NCI-H2227 (cell line): ENCODE results near the gene RABGAP1L.

Experiments
- DNase-seq: peaks from one replicate; lab custom pipeline; 2025; ENCODE audit not compliant: unreplicated experiment; lab: John Stamatoyannopoulos, UW

The RABGAP1L gene

DNA sequence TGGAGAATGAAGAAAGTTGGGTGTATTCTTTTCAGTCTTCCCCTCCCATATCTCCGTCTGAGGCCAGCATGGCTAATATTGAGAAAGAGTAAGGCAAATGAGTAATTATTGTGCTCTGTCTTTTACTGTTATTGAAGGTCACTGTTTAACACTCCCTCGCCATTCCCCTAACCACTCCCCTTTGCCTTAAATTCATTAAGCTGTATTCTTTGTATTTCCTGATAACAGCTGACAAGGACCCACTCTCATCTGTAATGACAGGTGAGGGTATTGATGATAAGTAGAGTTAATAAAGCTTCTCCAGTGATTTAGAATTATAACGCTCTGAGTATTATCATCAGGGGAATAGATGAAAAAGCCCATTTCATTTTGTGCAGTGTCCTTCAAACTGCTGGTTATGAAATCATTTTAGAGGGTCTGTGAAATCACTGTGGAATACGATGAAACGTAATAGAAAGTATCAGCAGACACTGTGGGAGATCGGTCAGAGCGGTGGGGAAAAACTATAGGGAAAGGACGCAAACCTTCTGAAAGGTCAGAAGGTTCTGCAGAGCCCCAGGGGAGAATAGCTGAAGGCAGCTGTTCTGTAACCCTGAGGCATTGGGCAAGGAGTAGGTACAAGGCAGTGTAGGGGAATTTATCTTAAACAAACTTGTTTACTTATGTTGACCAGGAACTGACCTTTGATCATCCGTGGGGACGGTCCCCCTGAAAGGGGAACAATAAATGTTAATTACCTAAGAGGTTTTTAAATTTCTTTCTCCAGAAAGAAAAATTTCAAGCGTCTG is 794.2 kb downstream of the RABGAP1L start:
- DNase-seq = peak; percentile 10

DNA sequence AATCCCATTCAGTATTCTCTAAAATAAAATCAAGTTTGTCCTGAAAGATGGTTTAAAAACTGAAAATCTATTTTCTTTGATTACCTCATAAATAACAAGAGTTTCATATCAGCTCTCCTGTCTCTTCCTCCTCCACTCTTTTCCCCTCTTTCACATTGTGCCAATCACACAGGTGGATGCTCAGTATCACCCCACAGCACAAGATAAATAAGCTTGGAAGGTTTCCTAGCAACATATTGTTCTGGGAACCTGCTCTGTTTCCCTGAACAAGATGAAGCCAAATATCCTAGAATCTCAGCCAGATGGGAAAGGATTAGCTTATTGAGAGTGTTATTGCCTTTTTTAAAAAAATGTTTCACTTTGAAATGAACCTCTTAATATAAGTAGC is 794.7 kb downstream of the RABGAP1L start:
- DNase-seq = peak; percentile 48

DNA sequence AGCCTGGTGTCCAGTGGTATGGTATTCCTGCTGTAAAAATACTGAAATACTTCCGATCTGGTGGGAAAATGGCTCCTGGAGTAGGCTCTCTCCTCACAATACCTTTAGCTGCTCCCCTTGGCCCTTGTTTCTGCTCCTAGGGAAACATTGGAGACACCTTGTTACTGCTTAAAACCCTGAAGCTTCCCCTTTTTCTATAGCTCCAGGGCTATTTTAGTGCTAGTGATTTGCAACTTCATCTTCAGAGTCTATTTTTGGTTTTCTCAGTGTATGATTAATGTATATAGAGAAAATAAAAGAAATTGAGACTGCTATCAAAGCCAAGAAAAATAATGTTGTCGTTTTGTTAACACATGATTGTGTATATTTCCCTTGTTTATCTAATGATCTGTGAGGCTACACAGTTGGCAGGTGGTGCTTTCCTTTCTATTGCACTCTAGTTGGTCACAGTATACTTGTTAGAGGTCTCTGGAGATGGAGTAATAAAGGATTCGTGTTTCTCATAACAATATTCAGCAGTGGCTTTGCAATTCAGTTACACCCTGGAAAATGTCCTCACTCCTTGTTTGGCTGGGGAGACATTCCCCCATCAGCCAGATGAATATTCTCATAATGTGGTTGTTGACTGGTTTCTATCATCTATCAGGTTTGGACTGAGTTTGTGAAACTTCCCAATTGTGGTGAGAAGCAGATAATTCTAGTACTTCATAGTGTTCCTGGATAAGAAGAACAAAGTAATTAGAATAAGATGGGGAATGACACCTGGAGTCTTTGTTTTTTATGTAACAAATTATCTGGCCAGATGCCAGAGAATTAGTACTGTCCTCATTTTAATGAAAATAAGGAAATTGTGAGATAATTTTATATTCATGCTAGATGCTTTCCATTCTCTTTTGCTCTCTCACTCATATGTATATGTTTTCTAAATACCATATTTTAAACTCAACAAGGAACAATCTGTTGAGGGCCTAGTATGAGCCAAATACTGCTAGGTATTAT is 795.6 kb downstream of the RABGAP1L start:
- no peak for DNase-seq

DNA sequence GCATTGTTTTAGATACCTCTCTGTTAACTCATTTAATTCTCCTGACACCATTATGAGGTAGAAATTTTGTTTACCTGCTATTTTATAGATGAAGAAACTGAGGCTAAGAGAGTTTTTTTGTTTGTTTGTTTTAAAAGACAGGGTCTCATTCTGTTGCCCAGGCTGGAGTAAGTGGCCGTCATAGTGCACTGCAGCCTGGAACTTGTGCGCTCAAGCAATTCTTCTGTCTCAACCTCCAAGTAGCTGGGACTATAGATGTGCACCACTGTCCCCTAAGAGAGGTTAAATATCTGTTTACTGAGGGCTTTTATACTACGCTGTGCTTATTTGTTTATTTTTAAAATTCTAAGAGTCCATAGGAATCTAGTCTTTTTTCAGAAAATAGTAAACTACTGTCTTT is 796.8 kb downstream of the RABGAP1L start:
- no peak for DNase-seq

DNA sequence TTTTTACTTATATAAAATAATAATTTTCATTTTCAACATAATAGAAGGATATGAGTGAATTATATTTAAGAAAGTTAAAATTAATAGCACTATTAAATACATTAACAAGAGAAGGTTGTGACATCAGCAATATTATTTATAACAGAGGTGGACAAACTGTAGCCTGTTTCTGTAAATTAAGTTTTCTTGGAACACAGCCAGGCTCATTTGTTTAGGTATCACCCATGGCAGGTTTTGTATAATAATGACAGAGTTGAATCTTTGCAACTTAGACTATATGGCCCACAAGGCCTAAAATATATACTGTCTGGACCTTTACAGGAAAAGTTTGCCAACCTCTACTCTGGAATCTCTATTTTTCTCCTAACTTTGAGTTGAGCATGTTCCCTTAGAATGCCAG is 797.7 kb downstream of the RABGAP1L start:
- DNase-seq = no peak

DNA sequence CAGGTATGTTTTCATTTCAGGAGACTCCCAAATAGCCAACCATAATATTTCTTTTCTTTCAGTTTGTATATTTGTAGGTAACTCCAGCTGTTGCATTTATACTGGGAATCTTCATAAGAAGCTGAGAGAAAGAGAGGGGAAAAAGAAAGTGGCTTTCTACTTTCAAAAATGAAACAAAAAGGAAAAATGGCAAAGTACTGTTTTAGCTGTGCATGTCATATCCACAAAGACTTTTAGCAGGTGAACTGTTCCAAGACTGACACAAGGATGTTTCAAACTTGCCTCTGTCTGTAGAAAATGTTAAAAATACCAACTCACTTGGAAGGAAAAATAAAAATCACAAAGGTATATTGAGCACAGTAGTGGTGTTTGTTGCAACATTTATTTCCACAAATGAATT is 798.5 kb downstream of the RABGAP1L start:
- no peak for DNase-seq

DNA sequence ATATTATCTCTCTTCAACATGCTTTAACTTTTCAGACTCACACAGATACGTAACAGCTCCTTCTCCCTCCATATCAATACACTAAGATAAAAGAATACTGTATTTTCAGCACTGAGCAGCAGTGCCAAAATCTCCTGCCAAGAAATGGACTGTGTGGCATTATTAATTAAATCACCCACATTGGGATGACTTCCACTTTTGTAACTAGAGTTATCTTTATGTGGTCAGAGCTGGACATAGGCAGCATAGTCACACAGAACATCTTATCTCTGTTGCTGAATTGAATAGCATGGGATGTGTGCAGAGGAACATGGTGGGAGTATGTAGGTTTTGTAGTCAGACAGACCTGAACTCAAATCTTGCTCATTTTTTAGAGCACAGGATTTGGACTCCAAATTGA is 799.1 kb downstream of the RABGAP1L start:
- no peak for DNase-seq

DNA sequence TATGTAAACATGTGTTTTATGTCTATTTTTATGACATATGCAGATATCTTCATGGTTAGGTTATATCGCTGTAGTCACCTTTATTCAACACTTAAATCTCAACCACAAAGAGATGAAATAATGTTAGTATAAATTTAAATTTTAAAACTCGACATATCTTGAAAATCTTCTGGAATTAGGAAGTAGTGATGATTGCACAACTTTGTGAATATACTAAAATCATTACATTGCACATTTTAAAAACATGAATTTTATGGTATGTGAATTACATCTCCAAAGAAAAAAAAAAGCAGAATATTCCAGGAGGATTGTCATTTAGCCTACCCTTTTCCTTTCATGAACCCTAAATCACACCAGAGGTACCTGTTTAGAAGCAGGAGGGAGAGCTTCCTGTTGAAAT is 801.0 kb downstream of the RABGAP1L start:
- DNase-seq = no peak

DNA sequence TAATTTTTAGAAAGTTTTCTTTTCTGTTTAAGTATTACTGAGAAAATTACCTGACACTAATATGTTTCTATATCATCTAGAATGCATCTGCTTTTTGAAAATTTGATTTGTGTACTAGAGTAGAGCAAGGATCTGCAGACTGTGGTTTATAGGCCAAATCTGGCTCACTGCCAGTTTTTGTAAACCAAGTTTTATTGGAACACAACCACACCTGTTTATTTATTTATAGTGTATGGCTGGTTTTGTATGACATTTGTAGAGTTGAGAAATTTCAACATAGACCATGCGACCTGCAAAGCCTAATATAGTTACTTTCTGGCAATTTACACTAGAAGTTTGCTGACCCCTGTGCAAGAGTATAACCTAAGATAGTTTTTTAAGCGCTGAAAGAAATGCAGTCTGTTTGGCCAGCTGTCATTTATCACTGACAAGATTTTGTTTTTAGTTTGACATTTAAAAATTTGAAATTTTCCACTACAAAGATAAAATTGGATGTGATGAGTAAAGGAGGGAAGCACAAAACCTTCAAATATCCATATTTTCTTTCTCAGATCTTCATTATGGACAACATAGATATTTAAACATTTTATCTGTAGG is 804.3 kb downstream of the RABGAP1L start:
- no peak for DNase-seq

DNA sequence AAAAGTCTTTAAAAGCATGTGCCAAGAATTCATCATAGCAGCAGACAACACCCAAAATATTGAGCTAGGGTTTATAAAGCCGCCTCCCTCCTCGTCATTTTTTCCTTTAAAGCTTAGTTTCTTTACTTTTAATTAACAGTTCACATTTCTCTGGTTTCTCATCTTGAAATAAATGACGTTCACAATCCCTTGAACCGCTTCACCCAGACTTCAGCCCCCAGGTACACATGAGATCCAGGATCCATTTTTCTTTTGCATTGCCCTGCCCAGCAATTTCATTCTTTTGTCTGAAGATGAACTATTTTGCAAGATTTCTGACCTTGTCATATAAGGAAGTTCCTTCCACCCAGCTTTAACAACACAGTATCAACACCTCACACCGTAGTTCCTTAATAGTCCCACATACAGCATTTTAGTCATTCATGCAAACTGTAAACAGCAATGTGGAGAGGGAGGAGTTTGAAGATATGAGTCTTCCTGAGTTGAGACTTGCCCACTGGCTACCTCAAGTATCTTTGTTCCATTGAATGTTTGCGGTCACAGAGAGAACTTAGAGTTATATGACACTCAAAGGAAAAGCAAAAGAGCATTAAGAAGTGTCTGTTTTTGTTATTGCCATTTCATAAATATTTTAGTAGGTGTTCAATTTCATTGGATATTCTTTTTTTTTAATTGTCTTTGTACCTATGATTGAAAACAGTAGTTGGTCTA is 805.1 kb downstream of the RABGAP1L start:
- no peak for DNase-seq

DNA sequence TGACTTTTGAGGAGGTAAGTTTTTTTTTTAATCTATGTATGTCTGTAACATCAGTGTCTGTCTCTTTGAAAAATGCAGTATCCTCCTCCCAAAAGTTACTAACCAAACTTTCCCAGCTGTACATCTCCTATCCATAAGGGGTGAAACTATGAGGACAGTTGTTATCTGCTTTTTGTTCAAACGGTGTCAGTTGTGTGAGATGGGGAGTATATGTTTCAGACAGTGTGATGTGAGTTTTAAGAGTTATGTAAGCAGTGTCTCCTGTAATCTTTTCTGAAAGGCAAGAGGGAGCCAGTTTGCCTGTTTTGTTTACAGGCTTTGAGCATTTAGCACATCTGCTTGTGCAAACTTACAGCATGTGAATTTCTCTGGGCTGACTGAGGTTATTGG is 805.6 kb downstream of the RABGAP1L start:
- no peak for DNase-seq

DNA sequence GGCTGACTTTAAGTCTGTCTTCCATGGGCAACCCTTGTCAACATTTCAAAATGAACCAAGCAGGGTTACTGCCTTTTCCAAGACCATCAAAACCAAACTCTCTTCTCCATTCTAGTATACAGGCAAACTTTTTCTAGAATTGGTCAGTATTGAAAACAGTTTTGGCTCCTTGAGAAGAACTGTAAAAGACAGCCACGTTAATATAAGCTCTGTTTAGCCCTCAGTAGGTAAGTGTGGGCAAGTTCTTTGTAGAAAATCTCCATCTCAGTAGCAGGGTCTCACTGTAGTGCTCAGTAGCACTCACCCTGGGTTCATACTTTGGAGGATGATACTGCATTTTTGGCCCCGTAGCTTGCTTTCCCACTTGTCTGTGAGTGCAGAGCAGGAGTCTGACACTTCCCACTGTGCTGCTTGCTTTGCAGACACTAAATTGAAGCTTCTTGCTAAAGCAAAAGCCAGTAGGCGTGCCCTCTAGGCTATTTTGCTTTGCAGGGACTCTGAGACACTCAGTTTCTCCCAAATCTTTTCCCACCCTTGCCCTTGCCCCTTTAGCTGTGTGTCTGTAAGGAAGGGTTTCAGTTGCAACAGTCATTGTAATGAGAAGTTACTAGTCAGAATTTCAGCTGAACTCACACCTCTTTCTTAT is 806.2 kb downstream of the RABGAP1L start:
- DNase-seq = peak; percentile 48

DNA sequence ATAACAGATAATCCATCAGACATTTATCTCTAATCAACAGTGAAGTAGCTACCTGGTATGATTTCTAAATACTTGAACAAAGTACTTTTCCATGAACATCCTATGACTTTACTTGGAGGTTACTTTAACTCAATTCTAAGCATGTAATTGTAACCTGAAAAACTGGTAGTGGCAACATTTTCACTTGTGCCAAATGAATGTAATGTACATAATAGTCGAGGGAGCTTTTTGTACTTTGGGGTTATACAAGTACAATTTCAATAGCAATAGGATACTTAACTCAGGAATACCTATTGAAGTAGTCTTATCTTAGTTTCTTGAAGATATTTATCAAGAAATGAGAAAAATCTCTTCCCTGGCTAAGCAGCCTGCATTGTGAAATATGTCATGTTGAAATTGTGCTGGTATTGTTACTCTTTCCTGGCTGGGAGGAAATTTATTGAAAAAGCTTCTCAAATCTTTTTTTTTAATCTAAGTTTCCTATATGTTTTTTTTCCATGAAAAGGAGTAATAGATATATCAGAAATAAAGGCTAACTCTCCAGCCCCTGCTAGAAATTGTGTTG is 806.8 kb downstream of the RABGAP1L start:
- DNase-seq = no peak

DNA sequence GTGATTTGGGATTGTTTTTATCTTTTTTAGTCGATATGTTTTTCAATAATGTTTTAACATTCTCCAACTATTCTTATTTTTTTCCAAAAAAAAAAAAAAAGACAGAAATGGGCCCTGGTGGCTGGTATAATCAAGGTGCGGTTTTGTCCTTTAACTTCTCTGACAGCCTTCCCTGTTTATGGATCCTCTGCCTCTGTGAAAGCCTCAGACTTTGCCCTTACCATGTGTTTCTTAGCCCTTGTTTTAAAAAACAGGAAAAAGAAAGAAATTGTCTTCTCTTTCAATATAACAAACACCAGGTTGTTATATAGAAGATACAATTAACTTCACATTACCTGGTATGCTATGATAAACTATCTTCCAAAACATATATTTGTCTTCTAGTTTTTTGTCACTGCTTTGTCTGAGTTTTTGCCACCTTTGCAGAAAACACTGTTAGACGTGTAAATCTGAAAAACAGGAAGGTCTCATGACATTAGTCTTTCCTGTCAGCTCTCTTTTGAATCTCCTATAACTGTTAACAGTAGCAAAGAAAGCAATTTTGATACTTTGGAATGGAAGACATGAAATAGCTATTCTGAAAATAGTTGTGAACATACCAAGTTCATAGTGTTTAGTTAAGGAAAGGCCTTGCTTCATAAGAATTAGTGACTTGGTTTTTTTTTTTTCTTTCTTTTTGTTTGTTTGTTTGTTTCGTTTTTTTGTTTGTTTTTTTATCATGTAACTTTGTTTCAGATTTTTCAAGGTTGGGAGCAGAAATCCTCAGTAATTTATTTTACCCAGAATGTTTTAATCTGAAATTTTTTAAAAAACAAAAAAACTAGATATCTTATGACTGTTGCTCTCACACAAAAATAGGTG is 808.8 kb downstream of the RABGAP1L start:
- no peak for DNase-seq

DNA sequence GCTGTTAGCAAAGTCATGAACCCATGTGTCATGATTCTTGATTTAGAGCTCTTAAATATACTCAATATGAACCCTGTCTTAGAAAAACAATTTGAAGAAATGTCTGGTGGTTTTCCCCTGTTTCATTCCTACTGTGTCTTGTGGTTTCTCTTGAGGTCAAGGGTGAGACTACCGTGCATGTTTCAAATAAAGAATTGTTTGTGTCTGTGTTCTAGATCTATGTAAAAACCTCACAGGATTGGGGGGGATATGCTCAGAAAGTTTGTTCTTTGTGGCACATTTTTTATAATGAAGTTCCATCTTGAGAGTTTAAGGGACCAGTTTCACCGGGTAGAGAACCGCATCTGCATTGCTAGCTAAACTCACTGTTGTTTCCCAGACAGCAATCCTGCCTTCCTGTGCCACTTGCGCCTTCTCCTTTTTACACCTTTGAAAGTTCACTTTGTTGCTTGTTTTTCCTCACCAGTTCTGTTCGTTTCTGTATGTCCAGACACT is 809.5 kb downstream of the RABGAP1L start:
- no peak for DNase-seq

DNA sequence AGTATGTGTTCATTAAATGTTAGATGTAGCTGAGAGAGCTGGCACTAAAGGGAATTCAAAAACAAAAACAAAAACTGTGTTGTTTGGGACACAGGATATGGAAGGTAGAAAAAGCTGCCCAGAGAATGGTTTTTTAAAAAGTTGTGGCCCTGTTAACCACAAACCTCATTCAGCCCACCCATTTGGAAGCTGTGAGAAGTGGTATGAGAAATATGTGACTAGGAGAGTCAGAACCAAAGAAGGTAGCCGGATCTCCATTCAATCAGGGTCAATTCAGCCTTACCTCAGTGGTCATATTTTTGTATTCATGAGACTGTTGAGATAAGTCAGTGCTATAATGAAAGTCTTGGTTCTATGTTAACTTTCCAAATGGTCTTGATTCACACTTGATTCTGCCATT is 810.7 kb downstream of the RABGAP1L start:
- DNase-seq = no peak

DNA sequence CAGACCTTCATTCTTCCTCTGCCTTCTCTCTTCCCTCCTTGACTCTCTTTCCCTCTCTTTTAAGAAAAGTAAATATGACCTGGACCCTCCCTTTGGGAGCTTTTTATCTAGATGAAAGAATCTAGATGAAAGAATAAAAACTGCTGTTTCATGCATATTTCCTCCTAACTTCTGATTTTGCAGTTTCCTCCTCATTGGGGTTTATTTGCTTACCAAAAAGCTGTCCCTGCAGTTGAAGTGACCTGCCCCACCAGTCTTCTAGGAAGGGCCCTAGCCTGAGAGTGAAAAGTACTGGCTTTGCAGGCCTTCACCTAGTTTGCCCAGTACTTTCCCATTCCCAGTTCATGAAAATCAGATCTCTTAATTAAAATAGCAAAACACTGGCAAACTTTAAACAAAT is 812.1 kb downstream of the RABGAP1L start:
- no peak for DNase-seq

DNA sequence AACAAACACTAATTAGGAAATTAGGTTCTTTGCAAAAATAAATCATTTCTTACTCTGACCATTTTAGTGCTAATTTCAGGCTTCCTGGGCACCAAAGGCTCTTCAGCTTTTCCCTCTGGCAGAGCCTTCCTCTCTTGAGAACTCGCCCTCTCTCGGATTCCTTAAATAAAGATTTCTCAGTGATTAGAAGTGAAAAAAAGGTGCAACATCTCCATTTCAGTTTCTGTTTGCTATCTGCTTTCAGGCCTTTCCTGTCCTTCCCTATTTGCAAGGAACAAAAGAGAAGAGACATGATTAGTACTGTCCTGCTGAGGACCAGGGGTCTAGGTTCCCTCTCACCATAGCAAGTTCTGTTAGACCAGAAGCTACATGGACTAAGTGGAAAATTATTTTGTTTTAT is 812.6 kb downstream of the RABGAP1L start:
- no peak for DNase-seq

DNA sequence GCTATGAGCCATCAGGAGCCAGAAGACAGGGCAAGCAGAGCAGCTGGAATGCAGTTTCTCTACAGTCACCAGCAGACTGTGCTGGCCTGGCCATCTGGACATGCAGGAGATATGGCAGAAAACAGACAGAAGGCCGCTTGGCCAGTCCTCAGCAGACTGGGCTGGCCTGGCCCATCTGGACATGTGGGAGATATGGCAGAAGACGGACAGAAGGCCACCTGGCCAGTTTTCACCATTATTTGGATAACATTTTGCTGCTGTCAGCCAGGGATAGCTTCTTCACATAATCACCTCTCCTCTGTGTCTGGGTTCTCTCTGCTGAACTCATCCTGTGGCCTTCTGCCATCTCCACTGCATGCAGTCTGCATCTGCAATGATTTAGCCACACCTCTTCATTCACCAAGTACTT is 815.4 kb downstream of the RABGAP1L start:
- no peak for DNase-seq
